Measurements from ENCODE around the gene XG.
"Not testable (repeated sequence)": the region's sequence is repeated elsewhere in the genome, so short reads cannot be mapped to it uniquely, and the experiment has no call there.

The XG gene, protein sequence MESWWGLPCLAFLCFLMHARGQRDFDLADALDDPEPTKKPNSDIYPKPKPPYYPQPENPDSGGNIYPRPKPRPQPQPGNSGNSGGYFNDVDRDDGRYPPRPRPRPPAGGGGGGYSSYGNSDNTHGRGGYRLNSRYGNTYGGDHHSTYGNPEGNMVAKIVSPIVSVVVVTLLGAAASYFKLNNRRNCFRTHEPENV

DNA sequence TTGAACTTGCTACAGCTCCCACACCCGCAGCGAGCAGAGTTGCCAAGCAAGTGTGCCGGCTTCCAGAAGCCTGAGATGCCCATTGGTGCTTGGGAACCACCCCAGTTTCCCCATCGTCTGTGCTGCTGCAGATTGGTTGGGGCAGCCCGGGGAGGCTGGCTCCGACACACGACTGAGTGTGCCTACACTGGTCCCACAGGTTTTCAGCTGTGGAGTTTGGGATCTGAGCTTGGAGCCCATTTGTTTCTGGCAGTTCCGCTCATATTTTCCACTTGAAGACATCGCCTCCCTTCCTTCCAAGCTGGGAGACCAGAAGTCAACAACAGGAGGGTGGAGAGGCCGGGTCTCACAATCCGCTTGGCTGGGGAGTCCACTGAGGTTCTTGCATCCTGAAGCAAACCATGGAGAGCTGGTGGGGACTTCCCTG lies at the start of gene XG:
Gene XG, plus strand, starts transcription at position 167 of the 427 bp plus-strand sequence. Its CDS starts 235 bp downstream, at position 402.
- H3K9me3 Mint-ChIP-seq; H3K36me3 Mint-ChIP-seq; ATAC-seq; H3K27ac Mint-ChIP-seq; H3K4me3 Mint-ChIP-seq; DNase-seq (ENCODE audit: low spot score in 2 of 2); H3K4me1 Mint-ChIP-seq: not testable (repeated sequence)

DNA sequence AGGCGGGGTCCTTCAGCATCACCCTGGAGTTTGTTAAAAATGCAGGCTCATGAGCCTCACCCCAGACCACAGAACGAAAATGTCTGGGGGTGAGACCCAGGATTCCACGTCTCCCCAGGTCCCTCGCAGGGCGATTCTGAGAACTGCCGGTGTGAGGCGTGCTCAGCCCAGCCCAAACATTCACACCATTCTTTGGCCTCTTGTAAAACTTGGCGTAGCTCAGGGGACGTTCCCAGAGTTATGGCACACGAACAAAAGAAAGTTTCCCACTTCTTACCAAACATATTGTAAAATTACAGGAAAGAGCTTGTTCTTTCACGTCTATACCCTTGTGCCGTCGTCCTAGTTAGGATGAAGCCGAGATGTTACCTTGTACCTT lies 47.9 kb upstream of the XG start:
- peak overlapping the region; percentile 91 for H3K27ac Mint-ChIP-seq
- peaks cover 87% of the 10 kb centered on the region for H3K4me1 Mint-ChIP-seq
- no peak for ATAC-seq
- no peak for DNase-seq (ENCODE audit: low spot score in 2 of 2)
- peaks cover 7% of the 10 kb centered on the region for H3K9me3 Mint-ChIP-seq
- peaks cover 95% of the 10 kb centered on the region for H3K36me3 Mint-ChIP-seq
- peak overlapping the region; percentile 65 for H3K4me3 Mint-ChIP-seq

DNA sequence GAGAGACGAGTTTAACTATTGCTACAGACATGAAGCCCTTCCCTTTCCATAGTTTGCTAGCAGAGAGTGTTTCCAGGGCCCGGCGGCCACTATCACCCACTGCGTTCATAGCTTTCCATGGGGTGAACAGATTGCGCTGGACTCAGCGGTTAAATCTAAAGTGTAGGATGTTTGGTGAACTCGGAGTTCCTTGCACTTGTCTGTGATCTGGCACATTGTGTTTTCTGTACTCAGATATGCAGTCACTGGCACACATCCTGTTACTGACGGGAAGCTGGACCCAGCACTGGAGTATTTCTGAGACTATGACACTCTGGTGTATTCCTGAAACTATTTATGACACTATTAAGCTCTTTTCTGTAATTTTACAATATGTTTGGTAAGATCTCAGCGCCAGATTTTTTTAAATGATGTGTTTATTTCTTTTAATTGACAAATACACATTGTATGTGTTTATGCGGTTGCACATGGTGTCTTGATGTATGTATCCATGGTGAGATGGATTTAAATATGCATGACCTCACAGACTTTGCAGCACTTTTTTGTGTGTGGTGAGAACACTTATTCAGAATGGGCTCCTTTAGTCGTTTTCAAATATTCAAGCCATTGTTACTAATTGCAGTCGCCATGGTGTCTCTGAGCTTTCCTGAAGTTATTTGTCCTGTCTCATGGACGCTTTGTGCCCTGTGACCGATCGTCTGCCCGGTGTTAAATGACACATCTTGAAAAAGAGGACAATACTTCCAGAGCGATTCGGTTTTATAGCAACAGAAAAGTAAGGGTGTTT lies 46.6 kb upstream of the XG start:
- peak overlapping the region; percentile 65 for H3K4me3 Mint-ChIP-seq
- DNase-seq (ENCODE audit: low spot score in 2 of 2) (no peak), ATAC-seq (no peak)
- peaks cover 89% of the 10 kb centered on the region for H3K4me1 Mint-ChIP-seq
- H3K27ac Mint-ChIP-seq: peak overlapping the region; percentile 91
- H3K36me3 Mint-ChIP-seq: peaks cover 92% of the 10 kb centered on the region
- H3K9me3 Mint-ChIP-seq: peaks cover 7% of the 10 kb centered on the region

DNA sequence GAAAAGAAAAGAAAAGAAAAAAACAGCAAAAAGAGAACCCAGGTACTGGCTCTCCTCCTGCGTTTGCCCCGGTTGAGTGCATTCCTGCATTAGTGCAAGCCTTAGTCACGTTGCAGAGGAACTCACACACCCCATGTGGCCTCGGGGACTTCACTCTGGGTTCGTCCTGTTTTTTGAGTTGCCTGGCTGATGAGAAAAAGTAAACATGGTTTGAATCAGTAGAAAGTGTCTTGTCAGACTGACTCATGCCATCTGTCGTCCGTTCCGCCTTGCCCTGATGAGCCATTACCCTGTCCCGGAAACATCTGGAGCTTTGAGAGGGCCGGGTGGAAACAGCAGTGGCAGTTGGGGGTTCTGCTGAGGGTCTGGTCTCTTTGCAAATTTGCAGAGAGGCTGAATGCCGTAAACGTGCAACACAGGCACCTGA lies 44.5 kb upstream of the XG start:
- peaks cover 84% of the 10 kb centered on the region for H3K4me1 Mint-ChIP-seq
- peak; percentile 91 for ATAC-seq
- H3K36me3 Mint-ChIP-seq: peaks cover 81% of the 10 kb centered on the region
- H3K4me3 Mint-ChIP-seq: peak overlapping the region; percentile 69
- peak in 1 of 2 donors; percentile 86 for DNase-seq (ENCODE audit: low spot score in 2 of 2)
- peak overlapping the region; percentile 97 for H3K27ac Mint-ChIP-seq
- no peaks in the 10 kb centered on the region for H3K9me3 Mint-ChIP-seq

DNA sequence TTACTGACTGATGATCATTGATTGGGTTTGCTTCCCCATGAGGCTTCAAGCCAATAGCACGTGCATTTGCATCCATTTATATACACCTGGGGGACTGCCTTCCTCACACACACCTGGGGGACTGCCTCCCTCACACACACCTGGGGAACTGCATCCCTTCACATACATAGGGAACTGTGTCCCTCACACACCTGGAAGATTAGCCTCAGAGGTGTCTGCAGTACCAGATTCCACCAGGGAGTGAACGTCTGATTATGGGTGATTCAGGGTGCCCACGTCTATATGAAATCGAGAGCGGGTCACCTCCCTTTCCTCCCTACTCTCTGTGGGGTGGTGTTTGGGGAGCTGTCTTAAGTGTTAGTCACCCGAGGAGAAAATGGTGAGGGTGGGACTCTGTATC lies 43.8 kb upstream of the XG start:
- peak overlapping the region; percentile 69 for H3K4me3 Mint-ChIP-seq
- peaks cover 74% of the 10 kb centered on the region for H3K36me3 Mint-ChIP-seq
- peak overlapping the region; percentile 97 for H3K27ac Mint-ChIP-seq
- peaks cover 77% of the 10 kb centered on the region for H3K4me1 Mint-ChIP-seq
- ATAC-seq (no peak), DNase-seq (ENCODE audit: low spot score in 2 of 2) (no peak)
- no peaks in the 10 kb centered on the region for H3K9me3 Mint-ChIP-seq

DNA sequence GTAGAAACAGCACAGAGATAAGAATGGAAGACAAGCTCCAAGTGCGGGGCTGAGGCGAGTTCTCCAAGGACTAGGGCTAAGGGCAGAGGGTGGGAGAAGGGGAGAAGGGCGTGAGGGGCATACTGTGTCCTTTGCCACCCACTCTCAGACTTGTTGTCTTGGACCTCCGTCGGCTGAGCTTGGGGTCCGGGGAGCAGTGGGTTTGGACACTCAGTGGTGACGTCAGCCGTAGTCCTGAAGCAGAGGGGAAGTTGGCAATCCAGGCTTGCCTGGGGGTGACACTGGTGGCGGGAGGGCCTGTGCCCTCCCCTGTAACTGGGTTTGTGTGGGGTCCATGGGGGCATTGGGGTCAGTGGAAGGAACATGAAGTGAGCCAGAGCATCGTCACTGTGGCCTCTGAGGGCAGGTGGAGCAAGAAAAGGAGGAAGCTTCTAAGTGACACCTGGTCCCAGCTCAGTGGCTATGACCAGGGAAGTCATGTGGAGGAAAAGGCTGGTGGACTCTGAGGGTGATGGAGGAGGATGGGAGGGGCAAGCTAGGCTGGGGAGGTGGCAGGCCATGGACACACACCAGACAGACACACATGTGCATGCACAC lies 43.1 kb upstream of the XG start:
- Mint-ChIP-seq H3K4me3 (peak overlapping the region; percentile 69), H3K36me3 (peaks cover 68% of the 10 kb centered on the region)
- no peak for ATAC-seq

DNA sequence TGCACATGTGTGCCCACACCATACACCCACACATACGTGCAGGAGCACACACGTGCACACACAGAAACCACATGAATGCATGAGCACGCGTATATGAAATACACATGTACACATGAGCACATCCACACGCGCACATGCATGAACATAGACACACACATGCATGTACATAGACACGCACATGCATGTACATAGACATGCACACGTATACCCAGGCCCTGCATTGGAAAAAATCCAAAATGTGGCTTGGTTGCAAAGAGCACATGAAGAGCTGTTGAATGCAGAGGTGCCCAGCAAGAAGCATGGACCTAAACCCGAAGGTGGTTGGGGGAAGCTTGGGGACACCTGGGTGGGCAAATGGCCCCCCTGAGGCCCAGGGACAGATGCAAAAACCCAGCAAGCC lies 42.3 kb upstream of the XG start:
- peaks cover 68% of the 10 kb centered on the region for H3K36me3 Mint-ChIP-seq
- H3K9me3 Mint-ChIP-seq: no peaks in the 10 kb centered on the region
- no peak for DNase-seq (ENCODE audit: low spot score in 2 of 2)
- no peak for ATAC-seq
- peak overlapping the region; percentile 95 for H3K27ac Mint-ChIP-seq
- peaks cover 68% of the 10 kb centered on the region for H3K4me1 Mint-ChIP-seq
- H3K4me3 Mint-ChIP-seq: peak overlapping the region; percentile 69

More for the DNA sequence above, 43.1 kb upstream of the XG start:
- Mint-ChIP-seq H3K9me3 (no peaks in the 10 kb centered on the region), H3K4me1 (peaks cover 72% of the 10 kb centered on the region), H3K27ac (peak overlapping the region; percentile 97)
- DNase-seq (ENCODE audit: low spot score in 2 of 2): no peak

DNA sequence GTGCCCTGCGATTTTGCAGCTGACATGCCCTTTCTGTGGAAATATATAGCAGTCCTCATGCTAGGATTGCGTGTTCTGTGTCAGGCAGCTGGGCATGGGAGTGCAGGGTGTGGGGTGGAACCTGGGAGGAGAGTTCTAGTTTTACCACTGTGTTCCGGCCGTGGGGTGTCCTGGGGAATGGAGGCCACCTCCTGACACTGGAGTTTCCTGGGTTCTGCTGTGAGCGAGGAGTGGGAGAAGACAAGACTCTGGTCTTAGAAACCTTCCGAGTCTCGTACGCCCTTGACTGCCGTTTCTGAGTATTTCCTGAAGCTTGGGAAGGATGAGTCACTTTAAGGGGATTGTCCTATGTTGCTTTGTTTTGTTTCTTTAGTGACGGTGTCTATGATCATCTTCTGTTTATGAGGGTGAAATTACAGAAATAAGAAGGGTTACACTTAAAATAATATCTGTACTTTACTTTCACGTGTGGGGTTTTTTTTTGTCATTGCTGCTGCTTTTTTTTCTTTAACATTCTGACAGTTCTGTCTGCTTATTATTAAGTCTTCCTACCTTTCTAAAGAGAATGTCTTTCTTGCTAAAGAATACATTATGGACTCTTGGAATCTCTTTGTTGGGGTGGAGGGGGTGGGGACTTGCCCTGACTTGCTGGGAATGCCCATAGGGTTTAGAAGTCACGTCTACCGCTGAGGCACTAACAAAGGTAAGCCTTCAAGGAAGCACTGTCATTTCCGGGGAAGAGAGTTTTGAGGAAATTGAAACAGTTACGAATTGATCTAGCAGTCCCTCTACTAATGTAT lies 41.6 kb upstream of the XG start:
- ATAC-seq (peak; percentile 71), DNase-seq (ENCODE audit: low spot score in 2 of 2) (peak in 1 of 2 donors; percentile 81)
- H3K9me3 Mint-ChIP-seq: no peaks in the 10 kb centered on the region
- H3K36me3 Mint-ChIP-seq: peaks cover 68% of the 10 kb centered on the region
- H3K4me3 Mint-ChIP-seq: peak overlapping the region; percentile 69
- peaks cover 68% of the 10 kb centered on the region for H3K4me1 Mint-ChIP-seq
- peak overlapping the region; percentile 95 for H3K27ac Mint-ChIP-seq

DNA sequence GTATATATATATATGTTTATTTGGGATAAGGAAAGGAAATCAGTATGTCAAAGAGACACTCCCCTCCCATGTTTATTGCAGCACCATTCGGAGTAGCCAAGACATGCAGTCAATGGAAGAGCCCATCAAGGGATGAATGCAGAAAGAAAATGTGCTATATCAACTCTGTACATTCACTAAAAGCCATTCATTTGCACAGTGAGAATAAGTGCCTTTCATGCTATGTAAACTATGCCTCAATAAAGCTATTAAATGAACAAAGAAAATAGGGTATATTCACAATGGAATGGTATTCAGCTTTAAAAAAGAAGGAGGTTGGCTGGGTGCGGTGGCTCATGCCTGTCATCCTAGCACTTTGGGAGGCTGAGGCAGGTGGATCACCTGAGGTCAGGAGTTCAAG lies 40.4 kb upstream of the XG start:
- Mint-ChIP-seq H3K4me3 (no peak overlapping the region), H3K4me1 (peaks cover 76% of the 10 kb centered on the region), H3K9me3 (no peaks in the 10 kb centered on the region), H3K27ac (peak overlapping the region; percentile 67), H3K36me3 (peaks cover 68% of the 10 kb centered on the region)
- ATAC-seq: no peak
- no peak for DNase-seq (ENCODE audit: low spot score in 2 of 2)

DNA sequence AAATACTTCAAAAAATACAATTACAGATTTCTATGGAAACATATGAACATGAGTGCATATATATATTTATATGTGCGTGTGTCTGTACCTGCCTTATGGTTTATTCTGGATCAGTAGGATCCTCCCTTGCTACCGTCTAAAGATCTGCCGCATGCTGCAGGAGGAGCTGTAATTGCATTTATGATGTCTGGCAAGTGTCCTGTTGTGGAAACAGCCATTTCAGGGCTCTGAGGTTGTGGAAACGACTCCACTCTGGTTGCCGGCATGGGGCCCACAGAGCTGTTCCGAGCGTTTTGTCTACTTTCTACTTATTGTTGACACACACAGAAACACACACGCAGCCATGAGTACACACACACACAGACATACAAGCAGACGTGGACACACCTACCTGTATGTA lies 39.4 kb upstream of the XG start:
- DNase-seq (ENCODE audit: low spot score in 2 of 2): no peak
- no peak overlapping the region for H3K27ac Mint-ChIP-seq
- peaks cover 77% of the 10 kb centered on the region for H3K4me1 Mint-ChIP-seq
- no peak for ATAC-seq
- no peak overlapping the region for H3K4me3 Mint-ChIP-seq
- no peaks in the 10 kb centered on the region for H3K9me3 Mint-ChIP-seq
- peaks cover 68% of the 10 kb centered on the region for H3K36me3 Mint-ChIP-seq

DNA sequence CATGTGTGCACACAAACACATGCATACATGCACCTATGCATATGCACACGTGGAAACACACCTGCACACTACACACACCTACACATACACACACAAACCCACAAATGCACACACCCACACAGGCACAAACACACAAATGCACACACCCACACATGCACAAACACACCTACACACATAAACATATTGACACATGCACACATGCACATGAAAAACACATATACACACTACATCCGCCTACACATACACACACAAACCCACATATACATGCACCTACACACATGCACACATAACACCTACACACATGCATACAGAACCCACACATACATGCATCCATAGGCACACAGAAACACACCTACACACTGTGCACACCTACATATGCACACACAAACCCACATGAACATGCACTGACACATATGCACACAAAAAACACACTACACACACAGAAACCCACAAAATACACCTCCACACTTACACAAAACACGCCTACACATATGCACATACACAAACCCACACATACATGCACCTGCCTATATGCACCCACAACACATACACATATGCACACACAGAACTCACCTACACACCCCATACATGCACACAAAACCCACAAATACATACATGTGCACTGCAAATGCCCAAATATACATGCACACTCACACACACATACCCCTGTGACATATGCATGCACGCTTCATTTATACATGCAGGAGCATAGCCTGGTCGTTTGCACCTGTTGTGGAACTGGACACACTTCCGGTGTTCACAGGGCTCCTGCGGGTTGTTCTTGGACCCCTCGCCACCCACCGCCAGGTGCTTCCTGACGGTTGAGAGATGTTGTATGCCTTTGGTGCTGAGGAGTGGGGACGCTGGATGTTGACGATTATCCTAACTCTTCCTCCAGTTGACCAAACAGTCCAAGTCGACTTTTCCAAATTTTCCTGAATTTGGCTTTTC lies 38.7 kb upstream of the XG start:
- Mint-ChIP-seq H3K4me1 (peaks cover 77% of the 10 kb centered on the region), H3K27ac (no peak overlapping the region), H3K4me3 (no peak overlapping the region), H3K36me3 (peaks cover 70% of the 10 kb centered on the region), H3K9me3 (no peaks in the 10 kb centered on the region)
- ATAC-seq (no peak), DNase-seq (ENCODE audit: low spot score in 2 of 2) (no peak)

DNA sequence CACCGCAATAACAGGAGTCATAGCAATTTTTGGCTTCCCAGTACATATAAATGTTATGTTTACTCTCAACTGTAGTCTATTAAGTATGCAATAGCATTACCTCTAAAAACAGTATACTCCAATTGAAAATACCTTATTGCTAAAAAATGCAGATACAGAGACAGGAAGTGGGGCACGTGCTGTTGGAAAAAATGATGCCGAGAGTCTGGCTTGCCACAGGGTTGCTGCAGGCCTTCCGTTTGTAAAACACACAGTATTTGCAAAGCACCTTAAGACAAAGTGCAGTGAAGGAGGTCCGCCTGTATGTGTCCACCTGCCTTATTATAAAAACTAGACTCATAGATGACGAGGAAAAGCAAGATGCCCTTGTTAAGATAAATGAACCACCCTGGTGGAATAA lies 37.3 kb upstream of the XG start:
- ATAC-seq (no peak), DNase-seq (ENCODE audit: low spot score in 2 of 2) (no peak)
- H3K27ac Mint-ChIP-seq: peak overlapping the region; percentile 74
- no peak overlapping the region for H3K4me3 Mint-ChIP-seq
- H3K36me3 Mint-ChIP-seq: peaks cover 74% of the 10 kb centered on the region
- H3K4me1 Mint-ChIP-seq: peaks cover 73% of the 10 kb centered on the region
- no peaks in the 10 kb centered on the region for H3K9me3 Mint-ChIP-seq

DNA sequence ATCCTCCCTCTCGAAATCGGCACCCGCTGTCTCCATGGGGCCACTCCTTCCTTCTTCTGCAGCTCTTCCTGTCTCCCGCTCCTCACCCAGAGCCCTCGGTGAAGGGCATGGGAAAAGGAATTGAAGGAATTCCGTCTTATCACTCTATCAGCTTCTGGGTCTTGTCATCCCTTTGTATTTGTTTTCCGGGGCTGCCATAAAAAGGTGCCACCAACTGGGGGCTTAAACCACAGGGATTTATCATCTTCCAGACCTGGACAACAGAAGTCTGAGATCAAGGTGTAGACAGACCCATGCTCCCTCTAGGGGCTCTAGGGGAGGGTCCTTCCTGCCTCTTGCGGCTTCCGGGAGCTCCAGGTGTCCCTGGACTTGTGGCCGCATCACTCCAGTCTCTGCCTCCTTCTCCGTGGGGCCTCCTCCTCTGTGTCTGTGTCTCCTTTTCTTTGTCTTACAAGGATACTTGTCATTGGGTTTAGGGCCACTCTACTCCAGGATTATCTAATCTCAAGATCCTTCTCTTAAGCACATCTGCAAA lies 36.7 kb upstream of the XG start:
- Mint-ChIP-seq H3K4me1 (peaks cover 68% of the 10 kb centered on the region), H3K4me3 (no peak overlapping the region), H3K27ac (peak overlapping the region; percentile 74), H3K36me3 (peaks cover 74% of the 10 kb centered on the region), H3K9me3 (no peaks in the 10 kb centered on the region)
- DNase-seq (ENCODE audit: low spot score in 2 of 2) (no peak), ATAC-seq (no peak)

DNA sequence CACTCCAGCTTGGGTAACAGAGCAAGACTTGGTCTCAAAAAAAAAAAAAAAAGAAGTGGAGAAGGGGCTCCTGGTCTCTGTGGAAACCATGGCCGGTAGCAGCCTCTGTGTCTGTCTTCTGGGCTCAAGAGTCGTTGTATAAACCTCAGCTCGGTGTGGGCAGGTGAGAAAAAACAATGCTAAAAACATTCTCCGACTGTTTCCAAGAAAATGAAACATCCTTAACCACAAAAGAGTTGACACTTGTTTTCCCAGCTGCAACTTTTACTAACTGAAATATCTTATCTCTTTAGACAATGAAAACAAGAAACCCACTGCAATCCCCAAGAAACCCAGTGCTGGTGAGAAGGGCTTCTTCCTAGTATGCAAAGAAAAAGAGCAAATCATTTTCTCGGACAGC lies 34.5 kb upstream of the XG start:
- Mint-ChIP-seq H3K36me3 (peaks cover 87% of the 10 kb centered on the region), H3K4me3 (peak overlapping the region; percentile 19), H3K27ac (peak overlapping the region; percentile 74), H3K4me1 (peaks cover 50% of the 10 kb centered on the region), H3K9me3 (no peaks in the 10 kb centered on the region)
- no peak for DNase-seq (ENCODE audit: low spot score in 2 of 2)
- ATAC-seq: peak; percentile 68

Data from stimulated activated effector memory CD8-positive, alpha-beta T cell treated with anti-CD3 and anti-CD28 coated beads, Interleukin-12 subunit alpha, Interleukin-12 subunit beta, amount 100 ng/mL, for 72 hours (primary cell).